RKO (cell line): Measurements from ENCODE around the gene PRRG1.
"Not testable (repeated sequence)": the region's sequence is repeated elsewhere in the genome, so short reads cannot be mapped to it uniquely, and the experiment has no call there.

Source experiments
- DNase-seq: peaks from one replicate; pipeline ENCODE4 v3.0.0-alpha.2; 2016; ENCODE audit warnings: low spot score

Gene PRRG1

DNA sequence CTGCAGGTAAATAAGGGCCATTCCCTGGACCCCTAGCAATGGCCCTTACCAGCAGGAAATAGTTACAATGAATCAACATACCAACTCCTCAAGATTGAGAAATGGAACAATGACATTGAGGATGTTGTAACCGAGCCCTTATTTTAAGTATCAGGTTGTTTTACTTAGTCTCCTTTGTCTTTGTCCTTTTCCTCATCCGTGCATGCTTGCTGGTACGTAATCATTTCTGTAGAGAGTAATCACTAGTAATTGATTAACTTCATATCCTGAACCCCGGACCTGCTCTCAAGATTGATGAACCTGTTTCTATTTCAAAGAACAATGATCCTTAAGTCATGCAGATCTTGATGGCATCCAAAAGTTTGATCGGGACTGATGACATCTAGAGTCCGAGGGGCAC is 123.7 kb downstream of the PRRG1 start:
- DNase-seq = no peak

DNA sequence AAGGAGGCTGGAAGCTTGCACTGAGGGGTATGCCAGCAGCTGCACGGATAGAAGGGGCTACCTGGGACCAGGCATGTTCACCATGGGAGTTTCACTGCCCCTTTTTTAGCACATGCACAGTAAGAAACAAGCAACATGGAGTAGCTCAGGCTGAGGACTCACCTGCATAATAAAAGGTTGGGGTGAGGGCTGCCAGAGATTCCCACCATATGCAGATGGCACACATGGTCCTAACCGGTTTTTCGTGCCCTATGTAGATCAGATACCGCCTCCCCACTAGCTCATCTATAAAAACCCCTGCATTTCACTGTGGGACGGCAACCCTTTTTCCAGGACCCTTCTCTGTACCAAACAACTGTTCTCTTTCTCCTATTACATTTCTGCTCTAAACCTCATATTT is 125.3 kb downstream of the PRRG1 start:
- no peak for DNase-seq

DNA sequence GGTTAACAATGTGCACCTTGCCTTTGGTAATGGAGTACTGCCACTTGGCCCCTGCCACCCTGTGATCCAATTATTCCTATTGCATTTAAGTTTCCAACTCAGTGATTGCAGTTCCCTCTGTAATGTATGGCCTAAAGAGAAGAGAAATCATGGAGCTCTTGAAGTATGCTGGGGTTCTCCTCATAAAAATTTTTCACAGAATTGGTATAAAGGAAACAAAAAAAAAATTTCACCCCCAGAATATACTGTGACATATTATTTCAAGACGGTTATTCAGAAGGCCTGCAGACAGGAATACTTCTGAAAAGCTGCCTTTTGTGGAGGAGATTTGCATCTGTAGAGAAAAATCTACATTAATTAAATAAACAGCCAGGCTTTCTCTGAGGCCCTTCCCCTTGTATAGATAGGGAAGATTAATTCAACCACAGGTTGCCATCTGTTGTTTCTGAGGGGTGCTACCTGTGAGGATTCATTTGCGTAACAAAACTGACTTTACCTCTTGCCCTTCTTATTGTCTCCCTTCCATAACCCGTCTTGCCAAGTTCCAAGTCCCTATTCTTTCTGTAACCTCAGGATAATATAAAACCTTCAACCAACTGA is 127.5 kb downstream of the PRRG1 start:
- no peak for DNase-seq

DNA sequence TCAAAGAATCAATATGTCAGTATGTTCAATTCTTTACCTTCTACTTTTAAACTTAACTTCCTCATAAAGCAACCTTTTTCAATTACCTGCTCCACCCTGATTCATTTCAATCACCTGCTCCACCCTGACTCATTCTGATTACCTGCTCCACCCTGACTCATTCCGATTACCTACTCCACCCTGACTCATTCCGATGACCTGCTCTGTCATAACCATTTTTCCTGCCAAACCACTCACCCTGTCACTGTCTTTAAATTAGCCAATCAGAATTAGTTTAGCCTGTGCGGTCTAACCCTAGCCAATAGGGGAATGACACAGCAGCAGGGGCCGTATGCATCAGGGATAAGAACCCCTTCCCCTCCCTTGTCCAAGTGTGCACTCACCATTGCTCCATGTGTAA is 135.2 kb downstream of the PRRG1 start:
- DNase-seq = peak; percentile 14

DNA sequence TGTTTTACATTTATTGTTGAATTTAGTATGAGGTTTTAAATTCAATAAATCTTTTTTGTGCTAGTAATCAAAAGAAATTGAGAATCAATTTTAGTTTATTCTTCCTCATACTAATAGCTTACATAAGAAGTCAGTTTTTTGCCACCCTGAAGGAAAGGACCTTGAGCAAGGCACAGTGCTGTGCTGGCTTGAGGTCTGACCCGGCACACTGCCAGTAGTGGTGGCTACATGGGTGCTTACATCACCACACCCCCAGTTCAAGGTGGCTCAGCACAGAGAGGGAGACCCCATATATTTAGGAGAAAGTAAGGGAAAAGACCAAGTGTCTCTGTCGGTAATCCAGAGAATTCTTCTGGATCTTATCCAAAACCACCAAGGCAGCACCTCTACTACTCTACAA is 136.3 kb downstream of the PRRG1 start:
- DNase-seq = no peak

DNA sequence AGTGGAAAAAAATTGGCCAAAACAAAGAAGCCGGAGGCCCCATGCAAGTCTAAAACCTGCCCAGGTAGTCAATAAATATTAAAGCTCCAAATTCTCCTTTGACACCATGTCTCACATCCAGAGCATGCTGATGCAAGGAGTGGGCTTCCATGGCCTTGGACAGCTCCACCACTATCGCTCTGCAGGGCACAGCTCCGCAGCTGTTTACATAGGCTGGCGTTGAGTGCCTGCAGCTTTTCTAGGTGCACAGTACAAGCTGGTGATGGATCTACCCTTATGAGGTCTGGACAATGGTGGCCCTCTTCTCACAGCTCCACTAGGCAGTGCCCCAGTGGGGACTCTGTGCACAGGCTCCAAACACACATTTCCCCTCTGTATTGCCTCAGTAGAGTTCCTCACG is 138.1 kb downstream of the PRRG1 start:
- no peak for DNase-seq

DNA sequence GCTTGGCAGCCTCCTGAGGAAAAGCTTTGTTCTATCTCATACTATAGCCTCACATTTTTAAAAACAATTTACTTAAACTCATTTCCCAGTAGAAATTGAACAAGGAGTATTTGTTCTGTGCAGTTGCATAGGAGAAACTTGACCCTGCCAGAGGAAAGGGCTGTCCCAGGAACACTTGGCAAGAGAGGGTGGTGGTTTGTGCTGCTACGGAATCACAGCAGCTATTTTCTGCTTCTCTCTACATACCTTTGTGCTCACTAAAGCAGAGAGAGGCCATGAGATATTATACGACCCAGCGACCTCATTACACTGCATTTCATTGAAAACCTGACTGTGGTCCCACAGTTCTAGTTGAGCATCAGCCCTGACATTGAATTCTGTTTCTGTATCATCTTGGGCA is 139.2 kb downstream of the PRRG1 start:
- no peak for DNase-seq

DNA sequence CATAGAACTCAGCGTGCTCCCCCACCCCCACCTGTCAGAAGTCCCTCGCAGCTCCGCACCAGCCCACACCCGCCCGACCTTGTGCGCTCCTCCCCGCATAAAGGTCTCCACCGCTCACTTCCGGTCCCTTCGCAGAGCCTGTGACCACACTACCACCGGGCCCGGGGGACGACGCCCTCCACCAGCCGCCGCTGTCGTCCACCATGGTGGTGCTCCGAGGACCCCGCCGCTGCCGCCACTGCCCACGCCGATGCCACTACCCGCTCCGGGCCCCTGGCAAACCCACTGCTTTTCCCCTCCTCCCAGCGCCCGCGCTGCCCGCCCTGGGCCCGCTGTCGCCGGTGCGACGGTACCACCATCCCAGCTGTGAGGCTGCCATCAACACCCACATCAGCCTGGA is 142.5 kb downstream of the PRRG1 start:
- DNase-seq = no peak

DNA sequence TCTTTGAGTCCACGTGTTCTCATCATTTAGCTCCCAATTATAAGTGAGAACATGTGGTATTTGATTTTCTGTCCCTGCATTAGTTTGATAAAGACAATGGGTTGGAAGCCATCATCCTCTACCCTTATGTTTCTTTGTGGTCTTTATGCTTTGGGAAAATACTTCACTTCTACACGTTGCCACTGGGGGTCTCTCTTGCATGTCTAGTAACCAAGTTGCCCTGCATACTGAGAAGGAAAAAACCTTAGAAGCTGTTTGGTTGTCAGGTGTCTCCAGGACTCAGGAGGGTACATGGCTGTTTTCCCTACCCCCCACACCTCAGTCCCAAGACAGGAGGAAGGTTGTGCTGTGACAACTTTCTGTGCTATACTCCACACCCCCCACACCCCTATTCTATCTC is 146.6 kb downstream of the PRRG1 start:
- DNase-seq = not testable (repeated sequence)

DNA sequence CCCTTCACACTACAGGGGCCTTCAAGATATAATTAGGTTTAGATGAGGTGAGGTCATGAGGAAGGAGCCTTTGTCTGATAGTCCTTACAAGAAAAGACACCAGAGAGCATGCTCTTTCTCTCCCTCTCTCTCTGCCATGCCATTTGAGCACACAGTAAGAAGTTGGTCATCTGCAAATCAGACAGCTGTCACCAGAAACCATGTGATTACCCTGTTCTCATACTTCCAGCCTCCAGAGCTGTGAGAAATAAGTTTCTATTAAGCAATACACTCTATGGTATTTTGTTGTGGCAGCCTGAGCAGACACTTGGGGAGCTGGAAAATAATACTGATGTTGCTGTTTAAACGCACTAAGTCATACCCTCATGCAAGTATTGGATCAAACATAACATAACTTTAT is 148.0 kb downstream of the PRRG1 start:
- DNase-seq = not testable (repeated sequence)

DNA sequence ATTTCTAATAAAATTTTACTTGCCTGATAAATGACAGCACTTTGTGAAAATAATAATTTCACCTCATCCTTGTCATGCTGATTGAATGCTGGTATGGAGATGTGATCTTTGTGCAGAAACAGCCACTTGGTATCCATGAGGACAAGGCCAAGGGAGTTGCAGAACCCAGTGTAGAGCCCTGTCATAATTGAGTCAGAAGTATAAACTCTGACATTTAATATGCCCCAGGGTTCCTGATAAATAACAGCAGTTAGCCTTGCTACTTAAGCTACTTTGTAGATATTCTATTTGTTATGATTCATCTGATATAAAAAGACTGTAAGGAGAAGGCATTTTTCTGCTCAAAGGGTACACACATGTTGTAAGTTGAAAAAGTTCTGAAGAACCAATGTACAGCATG is 149.2 kb downstream of the PRRG1 start:
- DNase-seq = not testable (repeated sequence)

DNA sequence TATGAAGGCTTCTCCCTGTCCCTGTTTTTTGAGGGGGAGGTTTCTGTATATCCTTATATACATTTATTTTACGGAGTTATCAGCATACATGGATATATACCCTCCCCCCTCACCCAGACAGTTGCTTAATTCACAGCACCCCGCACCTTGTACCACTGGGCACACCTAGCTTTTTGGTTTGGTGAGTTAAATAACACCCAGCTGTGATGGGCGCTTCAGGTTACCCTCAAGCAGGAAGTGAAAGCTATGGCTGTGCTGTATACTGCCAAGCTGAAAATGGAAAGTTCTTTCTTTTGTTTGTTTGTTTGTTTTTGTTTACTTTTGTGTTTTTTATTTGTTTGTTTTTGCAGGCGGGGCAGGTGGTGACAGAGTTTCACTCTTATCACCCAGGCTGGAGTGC is 150.5 kb downstream of the PRRG1 start:
- DNase-seq = not testable (repeated sequence)

DNA sequence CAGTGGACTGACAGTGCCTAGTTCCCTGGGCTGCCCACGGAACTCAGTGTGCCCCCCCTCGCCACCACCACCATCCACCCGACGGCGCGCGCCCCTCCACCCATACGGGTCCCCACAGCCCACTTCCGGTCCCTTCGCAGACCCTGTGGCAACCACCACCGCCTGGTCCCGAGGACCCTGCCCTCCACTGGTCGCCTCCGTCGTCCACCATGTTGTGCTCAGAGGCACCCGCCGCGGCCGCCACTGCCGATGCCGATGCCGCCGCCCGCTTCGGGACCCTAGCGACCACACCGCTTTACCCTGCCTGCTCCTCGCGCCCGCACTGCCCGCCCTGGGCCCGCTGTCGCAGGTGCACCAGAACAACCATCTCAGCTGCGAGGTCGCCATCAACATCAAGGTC is 155.8 kb downstream of the PRRG1 start:
- no peak for DNase-seq
